Common myeloid progenitor, CD34-positive (primary cell): ENCODE measurements around the gene SLC15A3.

Source experiments
- CTCF ChIA-PET: fragments of 350-600 bp; sonication (Branson Sonifier 250); formaldehyde crosslinking; loops from one replicate; lab custom pipeline; 2021; ENCODE audit warnings: antibody characterized with exemption; lab: Charles Lee
- POLR2A ChIA-PET: fragments of 350-600 bp; sonication (Branson Sonifier 250); formaldehyde crosslinking; loops from one replicate; lab custom pipeline; 2021; ENCODE audit warnings: antibody characterized with exemption; lab: Charles Lee
- DNase-seq, 3 donors: peaks; one replicate each; pipeline versions ENCODE4 v3.0.0 to v3.0.0-alpha.2; 2013
- H3K27ac ChIP-seq, 2 experiments: 1 replicate in 1 of 2; 2 replicates in 1 of 2; pipeline ENCODE4 v1.7.0; 2013; ENCODE audit warnings: inconsistent platforms in 2 of 2, low read length in 2 of 2, mild to moderate bottlenecking in 2 of 2, low read depth in 1 of 2, moderate library complexity in 1 of 2; ENCODE audit not compliant: severe bottlenecking in 2 of 2, insufficient read depth in 1 of 2, poor library complexity in 1 of 2
- H3K27me3 ChIP-seq, 5 experiments: replicated peaks in 2 of 5; 1 replicate in 3 of 5; 2 replicates in 2 of 5; pipeline versions ENCODE4 v1.6.1 to v1.7.0; 2013; ENCODE audit warnings: low read length in 4 of 5, mild to moderate bottlenecking in 2 of 5, moderate library complexity in 2 of 5, inconsistent platforms in 1 of 5; ENCODE audit not compliant: insufficient read depth in 5 of 5, control insufficient read depth in 4 of 5
- H3K36me3 ChIP-seq, 4 experiments: 1 replicate in 2 of 4; 2 replicates in 2 of 4; pipeline versions ENCODE4 v1.6.1 to v1.7.0; 2013; ENCODE audit warnings: low read length in 3 of 4, control low read depth in 1 of 4, mild to moderate bottlenecking in 1 of 4; ENCODE audit not compliant: control insufficient read depth in 4 of 4, insufficient read depth in 4 of 4
- H3K4me1 ChIP-seq, 4 experiments: 1 replicate in 3 of 4; 2 replicates in 1 of 4; pipeline versions ENCODE4 v1.6.1 to v1.7.1; 2013; ENCODE audit warnings: low read length in 3 of 4, mild to moderate bottlenecking in 3 of 4, control low read depth in 1 of 4, inconsistent platforms in 1 of 4, moderate library complexity in 1 of 4; ENCODE audit not compliant: control insufficient read depth in 4 of 4, insufficient read depth in 4 of 4; ENCODE audit errors: control extremely low read depth in 1 of 4
- H3K4me3 ChIP-seq, 7 experiments: 1 replicate in 4 of 7; 2 replicates in 3 of 7; pipeline versions ENCODE4 v1.5.1 to v1.7.0; 2013; ENCODE audit warnings: mild to moderate bottlenecking in 7 of 7, low read length in 6 of 7, moderate library complexity in 6 of 7, inconsistent platforms in 2 of 7, low read depth in 2 of 7, control low read depth in 1 of 7; ENCODE audit not compliant: insufficient read depth in 4 of 7, control insufficient read depth in 1 of 7; ENCODE audit errors: extremely low read depth in 1 of 7
- H3K9me3 ChIP-seq, 5 experiments: 1 replicate in 4 of 5; 2 replicates in 1 of 5; pipeline versions ENCODE4 v1.6.1 to v1.7.1; 2013; ENCODE audit warnings: low read length in 4 of 5, mild to moderate bottlenecking in 2 of 5, inconsistent platforms in 1 of 5, low read depth in 1 of 5, moderate library complexity in 1 of 5; ENCODE audit not compliant: control insufficient read depth in 4 of 5, insufficient read depth in 2 of 5; ENCODE audit errors: control extremely low read depth in 1 of 5
- WGBS: methylation state at CpG from one replicate; pipeline ENCODE4 v1.1.5; 2013; ENCODE audit not compliant: insufficient coverage; 5-methylcytosine and 5-hydroxymethylcytosine counted together

SLC15A3 gene

GRCh38 chr11:60970369-60970774, 18.4 kb upstream of the SLC15A3 start:
- 4% methylated on average over 4 of the region's 9 CpGs for WGBS
- POLR2A ChIA-PET = no interaction called here
- Histone ChIP-seq H3K4me1 (peaks cover 0 to 20% (median 15%) of the 10 kb centered on the region in 4 experiments), H3K9me3 (peaks cover 0 to 8% (median 3%) of the 10 kb centered on the region in 5 experiments), H3K4me3 (no peak overlapping the region), H3K27me3 (peaks cover 0 to 3% (median 0%) of the 10 kb centered on the region in 5 experiments), H3K36me3 (no peaks in the 10 kb centered on the region), H3K27ac (no peak overlapping the region)
- DNase-seq = peak; percentile 48 to 77 (median 71)
- CTCF ChIA-PET = interaction anchor here (0.7 to 2.7 kb wide), 20 partner anchors 9 to 218 kb away, joined by 3 to 18 read pairs (median 4); no protein-coding TSS in a partner anchor

DNA sequence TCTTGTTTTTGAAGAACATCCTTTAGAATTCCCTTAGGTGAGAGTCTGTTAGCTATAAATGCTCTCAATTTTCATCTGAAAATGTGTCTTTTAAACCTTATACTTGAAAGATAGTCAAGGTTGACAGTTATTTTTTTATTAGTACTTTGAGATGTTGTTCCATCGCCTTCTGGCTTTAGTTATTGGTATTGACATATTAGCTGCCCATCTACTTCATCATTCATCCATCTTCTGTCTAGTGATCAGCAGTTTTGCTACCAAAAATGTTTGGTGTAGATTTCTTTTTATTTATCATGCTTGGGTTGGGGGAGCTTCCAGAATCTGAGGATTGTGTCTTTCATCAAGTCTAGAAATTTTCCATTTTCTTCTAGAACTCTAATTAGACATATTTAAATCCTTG, 16.2 kb upstream of the SLC15A3 start:
- no CpG with 5 or more reads among the region's 1 CpG for WGBS
- POLR2A ChIA-PET = no interaction called here
- no peak for DNase-seq

DNA sequence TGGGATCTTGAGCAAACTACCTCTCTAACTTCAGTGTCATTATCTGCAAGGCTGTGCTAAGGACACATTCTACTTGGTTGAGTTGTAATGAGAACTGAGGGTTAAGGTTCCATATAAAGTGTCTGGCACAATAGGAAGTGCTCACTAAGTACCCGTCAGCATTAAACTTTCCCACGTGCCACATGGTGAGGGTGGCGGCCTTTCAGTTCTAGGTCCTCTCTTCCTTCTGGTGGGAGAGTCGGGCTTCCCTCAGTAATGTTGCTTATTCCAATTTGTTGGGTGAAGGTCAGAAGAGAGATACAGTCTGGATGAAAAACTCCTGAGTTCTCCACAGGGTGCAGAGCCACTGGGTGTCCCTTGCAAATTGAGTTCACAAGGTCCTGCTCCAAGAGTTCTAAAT, 14.9 kb upstream of the SLC15A3 start:
- WGBS = 81% methylated on average over 3 of the region's 4 CpGs
- DNase-seq = no peak
- ChIA-PET POLR2A (no interaction called here), CTCF (no interaction called here)
- Histone ChIP-seq H3K4me3 (no peak overlapping the region), H3K4me1 (peaks cover 0 to 16% (median 11%) of the 10 kb centered on the region in 4 experiments), H3K9me3 (peaks cover 0 to 8% (median 3%) of the 10 kb centered on the region in 5 experiments), H3K27me3 (peaks cover 0 to 7% (median 1%) of the 10 kb centered on the region in 5 experiments), H3K36me3 (no peaks in the 10 kb centered on the region), H3K27ac (no peak overlapping the region)

More for the DNA sequence above, 16.2 kb upstream of the SLC15A3 start:
- no peak overlapping the region for H3K4me3 ChIP-seq
- no peak overlapping the region for H3K27ac ChIP-seq
- peaks cover 0 to 8% (median 3%) of the 10 kb centered on the region in 5 experiments for H3K9me3 ChIP-seq
- peaks cover 0 to 20% (median 15%) of the 10 kb centered on the region in 4 experiments for H3K4me1 ChIP-seq
- H3K36me3 ChIP-seq = no peaks in the 10 kb centered on the region
- peaks cover 0 to 7% (median 0%) of the 10 kb centered on the region in 5 experiments for H3K27me3 ChIP-seq
- CTCF ChIA-PET = interaction anchor here (1.6 to 2.5 kb wide), 2 partner anchors 19 to 109 kb away, joined by 4 to 12 read pairs; no protein-coding TSS in a partner anchor

DNA sequence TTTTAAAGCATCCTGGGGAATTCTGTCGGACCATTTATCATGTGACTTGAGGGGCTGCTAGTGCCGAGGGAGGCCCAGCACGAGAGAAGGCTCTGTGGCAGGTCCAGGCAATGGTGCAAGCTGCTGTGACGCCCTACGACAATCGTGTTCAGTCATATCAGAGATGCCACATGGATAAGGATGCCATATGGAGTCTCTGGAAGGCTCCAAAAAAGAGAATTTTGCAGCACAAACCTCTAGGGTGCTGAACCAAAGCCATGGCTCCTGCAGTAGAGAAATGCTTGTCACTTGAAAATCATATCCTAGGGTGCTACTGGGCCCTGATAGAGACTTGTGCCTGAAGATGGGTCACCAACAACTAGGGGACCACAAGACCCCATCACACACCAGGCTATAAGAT, 12.8 kb upstream of the SLC15A3 start:
- Histone ChIP-seq H3K27ac (no peak overlapping the region), H3K4me3 (no peak overlapping the region), H3K9me3 (peaks cover 0 to 8% (median 3%) of the 10 kb centered on the region in 5 experiments), H3K36me3 (no peaks in the 10 kb centered on the region), H3K27me3 (peaks cover 0 to 19% (median 17%) of the 10 kb centered on the region in 5 experiments), H3K4me1 (no peaks in the 10 kb centered on the region)
- ChIA-PET POLR2A (interaction anchor here (0.6 kb wide), 1 partner anchor 34 kb away, joined by 3 read pairs; no protein-coding TSS in a partner anchor), CTCF (no interaction called here)
- 100% methylated on average over 6 of the region's 6 CpGs for WGBS
- DNase-seq = no peak

GRCh38 chr11:60960405-60960804, 8.4 kb upstream of the SLC15A3 start:
- no peak overlapping the region for H3K27ac ChIP-seq
- H3K4me3 ChIP-seq = no peak overlapping the region
- peaks cover 0 to 3% (median 0%) of the 10 kb centered on the region in 4 experiments for H3K4me1 ChIP-seq
- DNase-seq = no peak
- no peaks in the 10 kb centered on the region for H3K36me3 ChIP-seq
- POLR2A ChIA-PET = no interaction called here
- WGBS = 98% methylated on average over 7 of the region's 7 CpGs
- peaks cover 0 to 55% (median 21%) of the 10 kb centered on the region in 5 experiments for H3K27me3 ChIP-seq
- CTCF ChIA-PET = interaction anchor here (1.3 to 1.6 kb wide), 3 partner anchors 10 to 82 kb away, joined by 3 to 5 read pairs (median 3); no protein-coding TSS in a partner anchor
- H3K9me3 ChIP-seq = peaks cover 0 to 2% (median 0%) of the 10 kb centered on the region in 5 experiments

- 94% methylated on average over 2 of the region's 6 CpGs for WGBS
- peaks cover 0 to 60% (median 18%) of the 10 kb centered on the region in 5 experiments for H3K27me3 ChIP-seq
- H3K36me3 ChIP-seq = no peaks in the 10 kb centered on the region
- no peak overlapping the region for H3K4me3 ChIP-seq
- CTCF ChIA-PET = interaction anchor here (1.3 to 2.6 kb wide), 4 partner anchors 10 to 83 kb away, joined by 3 to 6 read pairs (median 4); no protein-coding TSS in a partner anchor
- H3K4me1 ChIP-seq = peaks cover 0 to 3% (median 0%) of the 10 kb centered on the region in 4 experiments
- DNase-seq = no peak
- POLR2A ChIA-PET = no interaction called here
- peaks cover 0 to 2% (median 0%) of the 10 kb centered on the region in 5 experiments for H3K9me3 ChIP-seq
- no peak overlapping the region for H3K27ac ChIP-seq
Observed at GRCh38 chr11:60959431-60959830, 7.5 kb upstream of the SLC15A3 start.

GRCh38 chr11:60957188-60957587, 5.2 kb upstream of the SLC15A3 start:
- ChIA-PET CTCF (interaction anchor here (2.6 kb wide), 1 partner anchor 13 kb away, joined by 6 read pairs; no protein-coding TSS in a partner anchor), POLR2A (no interaction called here)
- no peak for DNase-seq
- H3K36me3 ChIP-seq = no peaks in the 10 kb centered on the region
- no peak overlapping the region for H3K27ac ChIP-seq
- WGBS = 87% methylated on average over 4 of the region's 4 CpGs
- no peak overlapping the region for H3K4me3 ChIP-seq
- peaks cover 0 to 72% (median 27%) of the 10 kb centered on the region in 5 experiments for H3K27me3 ChIP-seq
- peaks cover 0 to 2% (median 0%) of the 10 kb centered on the region in 5 experiments for H3K9me3 ChIP-seq
- peaks cover 3 to 10% (median 6%) of the 10 kb centered on the region in 4 experiments for H3K4me1 ChIP-seq
